Kidney glomerular epithelial cell (primary cell): Measurements from ENCODE around the gene DENND1A.
A peak's percentile ranks its signal among the peaks of the same experiment; 100 is the strongest.
"Not testable (repeated sequence)": the region's sequence is repeated elsewhere in the genome, so short reads cannot be mapped to it uniquely, and the experiment has no call there.

Experiments
- DNase-seq: peaks from one replicate; lab custom pipeline; 2025; lab: John Stamatoyannopoulos, UW

DENND1A gene

GRCh38 chr9:123929870-123930831 is at the start of gene DENND1A:
DENND1A (minus strand) TSS chr9:123930126; CDS start chr9:123929905, 221 bp downstream.
- peak; percentile 73 for DNase-seq

DNA sequence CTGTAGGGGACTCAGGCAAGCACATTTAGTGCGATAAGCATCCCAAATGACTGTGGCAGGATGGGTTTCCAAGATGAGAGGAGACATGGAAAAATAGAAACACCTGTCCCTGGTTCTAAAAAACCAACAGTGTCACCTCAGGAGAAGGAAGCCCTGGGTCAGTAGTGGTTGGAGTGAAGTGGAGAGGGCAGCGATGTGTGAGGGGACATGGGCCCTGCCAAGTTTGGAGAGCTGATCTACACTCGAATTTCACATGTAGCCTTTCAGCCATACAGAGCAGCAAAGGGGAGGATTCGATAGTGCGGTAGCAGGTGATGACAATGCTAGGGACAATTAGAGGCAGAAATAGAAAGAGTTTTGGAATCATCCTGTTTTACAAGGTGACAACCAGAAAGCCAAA is 49.1 kb upstream of the DENND1A start:
- DNase-seq: no peak

- not testable (repeated sequence) for DNase-seq
These were observed 46.7 kb upstream of the DENND1A start for GRCh38 chr9:123976579-123976978.

GRCh38 chr9:123975871-123976270 is 45.9 kb upstream of the DENND1A start:
- no peak for DNase-seq

DNA sequence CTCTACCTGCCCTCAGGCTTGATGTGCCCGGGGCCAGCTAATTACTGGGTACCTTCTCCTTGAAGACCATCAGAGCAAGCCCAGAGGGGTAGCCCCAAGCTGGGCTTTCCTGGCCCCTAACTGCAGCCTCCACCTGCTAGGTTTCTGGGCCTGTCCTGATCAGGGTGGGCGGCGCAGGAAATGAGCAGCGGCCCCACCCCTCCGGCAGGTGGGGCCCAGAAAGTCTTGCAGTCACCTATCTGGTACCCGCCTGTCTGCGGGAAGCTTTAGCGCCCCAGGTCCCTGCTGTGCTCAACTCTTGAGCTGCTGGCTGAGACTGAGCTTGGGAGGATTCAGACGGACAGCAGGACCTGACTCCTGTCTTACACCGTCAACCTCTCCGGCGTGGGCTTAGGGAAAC is 44.5 kb upstream of the DENND1A start:
- DNase-seq: no peak

GRCh38 chr9:123973590-123974223 is 43.8 kb upstream of the DENND1A start:
- DNase-seq: no peak

DNA sequence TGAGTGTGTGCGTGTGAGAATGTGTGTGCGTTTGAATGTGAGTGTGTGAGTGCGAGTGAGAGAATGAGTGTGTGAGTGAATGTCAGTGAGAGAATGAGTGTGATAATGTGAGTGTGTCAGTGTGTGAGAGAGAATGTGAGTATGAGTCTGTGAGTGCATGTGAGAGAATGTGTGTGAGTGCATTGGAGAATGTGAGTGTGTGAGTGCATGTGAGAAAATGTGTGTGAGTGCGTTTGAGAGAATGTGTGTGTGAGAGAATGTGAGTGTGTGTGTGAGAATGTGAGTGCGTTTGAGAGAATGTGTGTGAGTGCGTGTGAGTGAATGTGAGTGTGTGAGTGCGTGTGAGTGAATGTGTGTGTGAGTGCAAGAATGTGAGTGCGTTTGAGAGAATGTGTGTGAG is 42.7 kb upstream of the DENND1A start:
- DNase-seq: no peak

DNA sequence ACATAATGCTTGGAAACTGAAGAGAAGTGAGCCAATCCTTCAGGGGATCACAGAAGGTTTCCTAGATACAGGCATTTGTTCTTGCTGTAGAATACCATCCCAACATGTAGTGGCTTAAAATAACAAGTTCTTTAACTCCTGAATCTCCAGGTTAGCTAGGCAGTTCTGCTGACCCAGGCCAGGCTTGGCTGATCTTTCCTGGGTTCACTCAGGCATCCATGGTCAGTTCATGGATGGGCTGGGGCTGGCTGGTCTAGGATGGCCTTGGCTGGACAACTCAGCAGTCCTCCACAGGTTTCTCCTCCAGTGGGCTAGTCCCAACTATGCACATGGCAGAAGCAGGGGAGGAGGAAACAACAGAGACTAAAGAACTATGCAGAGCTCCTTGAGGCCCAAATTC is 37.4 kb upstream of the DENND1A start:
- no peak for DNase-seq

- no peak for DNase-seq
These were observed 36.1 kb upstream of the DENND1A start for GRCh38 chr9:123965801-123966686.

- DNase-seq: no peak
These were observed 34.8 kb upstream of the DENND1A start for GRCh38 chr9:123964761-123965160.

- no peak for DNase-seq
These were observed 31.0 kb upstream of the DENND1A start for GRCh38 chr9:123960965-123961364.

DNA sequence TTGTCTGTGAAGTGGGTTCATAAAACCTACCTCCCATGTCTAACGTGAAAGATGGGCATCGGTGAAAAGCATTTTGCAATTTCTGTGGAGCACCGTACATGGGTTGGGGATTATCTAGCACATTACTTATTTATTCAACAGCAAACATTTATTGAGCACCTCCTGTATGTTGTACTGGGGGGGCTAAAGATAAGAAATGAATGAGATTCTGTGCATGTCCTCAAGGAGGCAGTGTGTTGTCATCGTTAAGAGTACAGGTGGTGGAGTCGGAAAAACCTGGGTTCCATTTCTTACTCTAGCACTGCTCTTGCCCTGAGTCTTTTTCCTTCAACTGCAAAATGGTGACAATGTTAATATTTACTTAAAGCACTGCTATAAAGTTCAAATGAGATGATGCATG is 30.4 kb upstream of the DENND1A start:
- no peak for DNase-seq

GRCh38 chr9:123959787-123960186 is 29.9 kb upstream of the DENND1A start:
- DNase-seq: no peak

DNA sequence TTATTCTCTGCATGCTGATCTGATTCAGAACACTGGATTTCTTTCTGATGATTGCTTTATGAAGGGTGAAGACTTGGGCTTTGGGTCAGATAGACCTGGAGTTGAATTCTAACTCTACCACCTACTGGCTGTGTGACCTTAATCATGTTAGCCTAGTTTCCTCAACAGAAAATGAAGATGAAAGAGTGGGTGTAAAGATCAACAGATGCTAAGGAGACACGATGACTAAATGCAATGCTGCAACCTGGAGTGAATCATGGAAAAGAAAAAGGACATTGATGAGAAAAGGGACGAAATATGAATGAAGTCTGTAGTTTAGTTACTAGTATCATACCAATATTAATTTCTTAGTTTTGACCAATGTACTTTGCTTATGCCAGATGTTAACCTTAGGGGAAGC is 27.8 kb upstream of the DENND1A start:
- no peak for DNase-seq

- no peak for DNase-seq
These were observed 27.3 kb upstream of the DENND1A start for GRCh38 chr9:123957168-123957721.

GRCh38 chr9:123955637-123956036 is 25.7 kb upstream of the DENND1A start:
- no peak for DNase-seq

- DNase-seq: no peak
These were observed 24.8 kb upstream of the DENND1A start for GRCh38 chr9:123954518-123955280.

GRCh38 chr9:123952641-123953495 is 22.9 kb upstream of the DENND1A start:
- no peak for DNase-seq

- DNase-seq: no peak
These were observed 18.4 kb upstream of the DENND1A start for GRCh38 chr9:123948286-123948685.

DNA sequence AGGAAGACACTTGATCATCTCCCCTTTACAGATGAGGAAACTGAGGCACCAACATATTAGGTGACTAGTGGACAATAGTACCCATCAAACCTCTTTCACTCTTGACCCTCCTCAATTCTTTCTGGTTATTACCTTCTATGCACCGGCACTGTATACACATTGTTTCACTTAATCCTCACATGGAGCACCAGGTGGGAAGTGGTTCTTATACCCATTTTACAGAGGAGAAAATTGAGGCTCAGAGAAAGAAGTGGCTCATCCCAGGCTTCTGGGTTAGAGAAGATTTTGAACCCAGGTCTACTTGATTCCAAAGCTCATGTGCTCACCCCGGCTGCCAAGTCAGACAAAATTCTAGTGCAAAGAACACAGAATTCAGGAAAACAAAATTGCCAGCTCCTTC is 17.4 kb upstream of the DENND1A start:
- DNase-seq: no peak
